Thyroid gland (tissue), 4 donors: ENCODE measurements around the gene PAM. TPM values are rescaled to one million over a fixed set of nuclear protein-coding genes. Genes with fewer than 3 reads are reported as not detected.

ENCODE experiments used
- DNase-seq, 2 donors: peaks; one replicate each; pipeline ENCODE4 v3.0.0-alpha.2; 2019
- H3K27ac ChIP-seq, 3 donors: fragments of 200-600 bp; sonication (generic); 1 replicate in 2 of 3; 2 replicates in 1 of 3; pipeline ENCODE4 v1.5.1; 2016 to 2019; ENCODE audit warnings: mild to moderate bottlenecking in 1 of 3, moderate library complexity in 1 of 3
- H3K27me3 ChIP-seq: fragments of 200-600 bp; sonication (generic); one replicate; pipeline ENCODE4 v1.5.1; 2019
- H3K36me3 ChIP-seq, 2 donors: fragments of 200-600 bp; sonication (generic); one replicate each; pipeline ENCODE4 v1.5.1; 2016 to 2019
- H3K4me1 ChIP-seq, 2 donors: fragments of 200-600 bp; sonication (generic); one replicate each; pipeline ENCODE4 v1.5.1; 2017 to 2019
- H3K4me3 ChIP-seq, 3 donors: fragments of 200-600 bp; sonication (generic); replicated peaks in 1 of 3; 1 replicate in 2 of 3; 2 replicates in 1 of 3; pipeline ENCODE4 v1.5.1; 2016; ENCODE audit warnings: mild to moderate bottlenecking in 1 of 3
- H3K9me3 ChIP-seq: fragments of 200-600 bp; sonication (generic); one replicate; pipeline ENCODE4 v1.5.1; 2017
- CTCF ChIP-seq, 6 experiments: fragments of 200-600 bp in 3 of 6; fragments of 450-650 bp in 3 of 6; sonication (generic) in 3 of 6; IDR thresholded peaks; one replicate each; pipeline ENCODE4 v1.5.1; 2016 to 2019; ENCODE audit warnings: antibody characterized with exemption in 6 of 6, mild to moderate bottlenecking in 2 of 6, inconsistent platforms in 1 of 6, moderate library complexity in 1 of 6
- POLR2A ChIP-seq, 2 donors: fragments of 450-650 bp; IDR thresholded peaks; one replicate each; pipeline ENCODE4 v1.6.1; 2017; ENCODE audit warnings: antibody characterized with exemption in 2 of 2, mild to moderate bottlenecking in 2 of 2, moderate library complexity in 1 of 2
- WGBS, 2 donors: methylation state at CpG; one replicate each; pipeline ENCODE4 v1.1.5; 2017; 5-methylcytosine and 5-hydroxymethylcytosine counted together
- intact Hi-C: fragments of 100-400 bp; cut with DNase I; formaldehyde crosslinking; loops from one replicate; pipeline ENCODE4 v1.15.1; 2023
- total RNA-seq, 4 donors: library from RNA; depleted of rRNA; stranded (reverse); fragments of >200 nt; gene quantifications; one replicate each; pipeline ENCODE4 v1.2.3, GENCODE V29; 2016

The PAM gene
- total RNA-seq, 4 donors from 2014 or later, result 175 to 250 (median 202) TPM

GRCh38 chr5:102778478-102778877 lies 23.4 kb downstream of the PAM start:
- intact Hi-C loops, result no loop called here
- H3K4me3 ChIP-seq, result no peak overlapping the region
- no peaks in the 10 kb centered on the region for H3K9me3 ChIP-seq
- H3K27ac ChIP-seq, result no peak overlapping the region
- no peaks in the 10 kb centered on the region for H3K36me3 ChIP-seq
- WGBS, 2 donors, result 67 to 77% methylated on average over 3 of the region's 3 CpGs
- TF ChIP-seq CTCF (IDR thresholded peaks at IDR 0.05), result no peak
- no peak for TF ChIP-seq POLR2A (IDR thresholded peaks at IDR 0.05)
- DNase-seq, result no peak
- H3K4me1 ChIP-seq, result peaks cover 0 to 3% of the 10 kb centered on the region in 2 donors
- no peaks in the 10 kb centered on the region for H3K27me3 ChIP-seq

- Histone ChIP-seq H3K27me3 (no peaks in the 10 kb centered on the region), H3K4me1 (peaks cover 0 to 3% of the 10 kb centered on the region in 2 donors), H3K9me3 (no peaks in the 10 kb centered on the region), H3K27ac (no peak overlapping the region), H3K36me3 (no peaks in the 10 kb centered on the region), H3K4me3 (no peak overlapping the region)
- no peak for DNase-seq
- TF ChIP-seq POLR2A (IDR thresholded peaks at IDR 0.05), result no peak
- no peak for TF ChIP-seq CTCF (IDR thresholded peaks at IDR 0.05)
- intact Hi-C loops, result loop anchor here (10.0 kb wide), 1 partner anchor 253 kb away; no protein-coding TSS in a partner anchor
Measured at GRCh38 chr5:102781359-102781758, 26.3 kb downstream of the PAM start.

GRCh38 chr5:102781786-102782185 lies 26.7 kb downstream of the PAM start:
- Histone ChIP-seq H3K36me3 (no peaks in the 10 kb centered on the region), H3K4me1 (peaks cover 0 to 3% of the 10 kb centered on the region in 2 donors), H3K9me3 (no peaks in the 10 kb centered on the region), H3K4me3 (no peak overlapping the region), H3K27ac (no peak overlapping the region), H3K27me3 (no peaks in the 10 kb centered on the region)
- WGBS, 2 donors, result 79 to 82% methylated on average over 5 of the region's 5 CpGs
- intact Hi-C loops, result loop anchor here (10.0 kb wide), 1 partner anchor 253 kb away; no protein-coding TSS in a partner anchor
- no peak for DNase-seq
- TF ChIP-seq POLR2A (IDR thresholded peaks at IDR 0.05) (no peak), CTCF (IDR thresholded peaks at IDR 0.05) (no peak)

- no peaks in the 10 kb centered on the region for H3K9me3 ChIP-seq
- no peaks in the 10 kb centered on the region for H3K27me3 ChIP-seq
- intact Hi-C loops, result loop anchor here (10.0 kb wide), 1 partner anchor 252 kb away; no protein-coding TSS in a partner anchor
- no peak for DNase-seq
- peaks cover 0 to 3% of the 10 kb centered on the region in 2 donors for H3K4me1 ChIP-seq
- H3K4me3 ChIP-seq, result no peak overlapping the region
- no peaks in the 10 kb centered on the region for H3K36me3 ChIP-seq
- TF ChIP-seq CTCF (IDR thresholded peaks at IDR 0.05), result no peak
- TF ChIP-seq POLR2A (IDR thresholded peaks at IDR 0.05), result no peak
- 67 to 73% methylated on average over 3 of the region's 3 CpGs for WGBS, 2 donors
- no peak overlapping the region for H3K27ac ChIP-seq
Measured at GRCh38 chr5:102782217-102782872, 27.2 kb downstream of the PAM start.

GRCh38 chr5:102787134-102787533 lies 32.0 kb downstream of the PAM start:
- H3K9me3 ChIP-seq, result no peaks in the 10 kb centered on the region
- no peaks in the 10 kb centered on the region for H3K27me3 ChIP-seq
- no peak for DNase-seq
- no peaks in the 10 kb centered on the region for H3K4me1 ChIP-seq
- TF ChIP-seq POLR2A (IDR thresholded peaks at IDR 0.05) (no peak), CTCF (IDR thresholded peaks at IDR 0.05) (no peak)
- no peak overlapping the region for H3K4me3 ChIP-seq
- H3K27ac ChIP-seq, result no peak overlapping the region
- WGBS, 2 donors, result 91 to 92% methylated on average over 2 of the region's 2 CpGs
- intact Hi-C loops, result loop anchor here (10.0 kb wide), 1 partner anchor 248 kb away; no protein-coding TSS in a partner anchor
- no peaks in the 10 kb centered on the region for H3K36me3 ChIP-seq
